NCI-H226 (cell line): Measurements from ENCODE around the gene HINT2.

Source experiments
- DNase-seq: peaks from one replicate; pipeline ENCODE4 v3.0.0-alpha.2; 2015

Gene HINT2

GRCh38 chr9:35840881-35841644 lies 26.2 kb upstream of the HINT2 start:
- no peak for DNase-seq

- no peak for DNase-seq
Observed at GRCh38 chr9:35839926-35840325, 25.1 kb upstream of the HINT2 start.

- no peak for DNase-seq
Observed at GRCh38 chr9:35836595-35836994, 21.8 kb upstream of the HINT2 start.

DNA sequence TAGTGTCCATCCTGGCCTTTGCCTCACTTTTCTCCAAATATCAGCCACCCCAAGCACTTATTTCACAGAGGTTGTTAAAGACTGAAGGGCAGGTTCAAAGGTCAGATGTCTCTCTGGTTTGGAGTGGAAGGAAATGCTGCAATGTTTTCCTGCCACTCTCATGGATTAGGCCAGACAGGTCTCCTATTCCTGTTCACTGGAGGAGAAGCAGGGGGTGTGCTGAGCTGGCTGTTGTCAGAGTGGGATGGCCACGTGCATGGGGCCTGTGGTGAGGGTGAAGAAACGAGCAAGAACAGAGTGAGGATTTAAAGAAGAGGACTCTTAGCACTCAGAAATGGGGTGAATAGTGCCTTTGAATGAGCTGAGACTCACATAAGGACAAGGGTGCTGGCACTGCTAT lies 20.9 kb upstream of the HINT2 start:
- no peak for DNase-seq

- DNase-seq, result no peak
Observed at GRCh38 chr9:35835216-35835632, 20.4 kb upstream of the HINT2 start.

DNA sequence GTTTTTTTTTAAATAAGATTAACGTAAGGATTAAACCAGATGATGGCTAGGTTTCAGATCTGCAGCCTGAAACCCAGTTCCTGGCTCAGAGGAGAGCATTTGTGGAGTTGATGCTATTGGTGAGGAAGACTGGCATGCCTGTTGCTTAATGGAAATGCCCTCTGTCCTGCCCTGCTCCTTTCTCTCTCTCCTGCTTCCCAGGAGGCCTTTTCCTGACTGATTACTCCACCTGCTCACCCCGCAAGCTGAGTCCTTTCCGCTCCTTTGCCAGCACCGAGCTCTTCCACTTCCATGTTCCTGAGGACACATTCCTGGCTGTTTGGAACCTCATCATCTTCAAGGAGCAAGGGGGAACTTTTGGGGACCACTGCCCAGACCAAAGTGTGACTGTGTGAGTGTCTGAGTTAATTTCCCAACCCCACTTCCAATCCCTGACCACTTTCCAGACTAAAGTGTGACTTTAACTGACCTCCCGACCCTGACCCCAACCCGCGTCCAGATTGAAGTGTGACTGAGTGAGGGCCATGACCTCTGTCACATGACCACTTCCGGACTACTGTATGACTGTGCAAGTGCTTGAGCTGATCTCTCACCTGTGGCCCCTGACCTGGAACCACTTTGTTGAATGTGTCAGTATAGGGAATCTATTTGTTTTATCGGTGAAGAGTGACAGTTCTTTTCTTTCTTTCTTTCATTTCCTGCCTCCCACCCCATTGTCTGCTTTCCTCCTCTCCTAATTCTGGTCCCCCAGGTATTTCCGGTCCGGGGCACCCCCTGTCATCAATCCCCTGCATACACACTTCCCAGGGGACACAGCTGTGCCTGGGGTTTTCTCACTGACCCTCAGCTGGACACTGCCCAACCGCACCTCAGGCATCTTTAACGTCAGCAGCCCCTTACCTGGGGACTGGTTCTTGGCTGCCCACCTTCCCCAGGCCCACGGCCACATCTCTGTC lies 19.7 kb upstream of the HINT2 start:
- no peak for DNase-seq

DNA sequence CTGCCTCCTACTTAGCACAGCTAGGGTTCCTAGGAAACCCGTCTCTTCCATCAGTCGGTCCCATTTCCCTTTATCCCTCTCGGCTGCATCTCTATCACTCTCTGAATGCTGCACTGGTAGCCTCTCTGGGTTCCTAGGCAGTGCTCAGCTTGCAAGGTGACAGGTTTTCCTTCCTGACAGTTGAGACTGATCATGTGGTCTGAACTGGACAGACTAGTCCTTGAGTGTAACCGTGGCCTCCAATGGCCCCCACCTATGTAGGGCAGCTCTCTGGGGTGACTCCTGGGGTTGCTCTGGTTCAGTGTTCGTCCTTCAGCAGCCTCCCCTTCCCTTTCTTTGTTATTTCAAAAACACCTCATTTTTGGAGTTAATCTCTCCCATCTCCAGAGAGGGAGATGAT lies 18.0 kb upstream of the HINT2 start:
- no peak for DNase-seq

GRCh38 chr9:35831040-35831439 lies 16.2 kb upstream of the HINT2 start:
- DNase-seq, result no peak

GRCh38 chr9:35829764-35830096 lies 14.9 kb upstream of the HINT2 start:
- DNase-seq, result no peak

- peak; percentile 58 for DNase-seq
Observed at GRCh38 chr9:35829084-35829763, 14.4 kb upstream of the HINT2 start, which contains the start of gene TMEM8B. TSS of gene TMEM8B (plus strand) at chr9:35829228. CDS start at chr9:35829448, 220 bp downstream.

- DNase-seq, result no peak
Observed at GRCh38 chr9:35828716-35829083, 13.9 kb upstream of the HINT2 start, which contains the start of gene FAM221B. TSS of gene FAM221B (minus strand) at chr9:35828732. CDS start at chr9:35826161, 2,571 bp downstream.

GRCh38 chr9:35827486-35827885 lies 12.6 kb upstream of the HINT2 start:
- no peak for DNase-seq

GRCh38 chr9:35826071-35826701 lies 11.3 kb upstream of the HINT2 start:
- DNase-seq, result peak; percentile 24

DNA sequence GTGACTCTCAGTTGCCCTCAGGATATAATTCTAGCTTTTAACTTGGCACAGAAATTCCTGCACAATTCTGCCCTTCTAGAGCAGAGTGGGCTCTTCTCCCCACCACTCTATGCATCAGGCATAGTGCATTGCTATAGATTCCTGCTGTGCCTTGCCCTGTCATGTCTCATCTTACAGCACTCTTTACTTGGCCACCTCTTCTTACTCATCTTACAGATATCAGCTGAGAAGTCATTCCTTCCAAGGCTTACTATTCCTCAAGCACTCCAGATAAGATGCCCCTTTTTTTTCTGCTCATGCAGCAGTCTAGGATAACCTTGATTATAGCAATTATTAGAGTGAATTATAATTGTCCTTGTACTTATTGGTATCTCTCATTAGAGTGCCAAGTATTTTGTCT lies 8.1 kb upstream of the HINT2 start:
- no peak for DNase-seq

DNA sequence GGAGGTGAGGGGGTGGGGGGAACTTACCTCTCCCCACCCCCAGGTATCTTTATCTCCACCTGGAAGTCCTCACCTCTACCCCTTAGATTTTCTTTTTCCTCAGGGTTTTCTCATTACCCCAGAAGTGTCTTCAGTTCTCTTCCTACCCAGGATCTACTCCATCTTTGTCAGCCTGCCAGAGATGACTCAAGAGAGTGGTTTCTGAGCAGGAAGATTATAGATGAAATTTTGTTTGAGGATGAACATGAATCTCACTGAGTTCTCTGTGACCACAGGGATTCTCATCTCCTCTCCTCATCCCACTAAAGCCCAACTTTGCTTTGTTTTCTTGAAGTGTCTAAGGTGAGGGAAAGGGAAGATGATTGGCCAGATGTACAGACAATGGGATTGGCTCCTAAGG lies 5.2 kb upstream of the HINT2 start:
- DNase-seq, result peak; percentile 48

DNA sequence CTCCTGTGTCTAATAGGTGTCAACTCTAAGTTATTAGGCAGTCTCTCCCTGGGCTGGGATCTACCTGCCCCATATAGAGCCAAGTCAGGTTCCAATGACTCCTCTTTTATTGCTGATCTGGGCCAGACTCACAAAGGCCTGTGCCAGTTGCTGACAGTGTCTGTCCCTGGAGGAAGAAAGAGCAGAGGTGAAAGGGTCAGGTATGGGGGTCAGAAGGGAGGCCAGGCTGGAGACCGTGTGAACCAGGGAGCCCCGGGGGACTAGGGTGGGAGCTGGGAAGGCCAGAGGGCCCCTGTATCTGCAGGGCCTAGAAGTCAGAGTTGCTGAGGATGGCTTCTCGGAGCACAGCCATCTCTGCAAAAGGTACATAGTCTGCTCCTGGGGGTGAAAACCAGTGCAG lies 3.5 kb upstream of the HINT2 start:
- DNase-seq, result no peak

GRCh38 chr9:35816708-35817107 lies 1.9 kb upstream of the HINT2 start:
- no peak for DNase-seq

- peak; percentile 24 for DNase-seq
Observed at GRCh38 chr9:35814106-35814840, 569 bp downstream of the HINT2 start.

DNA sequence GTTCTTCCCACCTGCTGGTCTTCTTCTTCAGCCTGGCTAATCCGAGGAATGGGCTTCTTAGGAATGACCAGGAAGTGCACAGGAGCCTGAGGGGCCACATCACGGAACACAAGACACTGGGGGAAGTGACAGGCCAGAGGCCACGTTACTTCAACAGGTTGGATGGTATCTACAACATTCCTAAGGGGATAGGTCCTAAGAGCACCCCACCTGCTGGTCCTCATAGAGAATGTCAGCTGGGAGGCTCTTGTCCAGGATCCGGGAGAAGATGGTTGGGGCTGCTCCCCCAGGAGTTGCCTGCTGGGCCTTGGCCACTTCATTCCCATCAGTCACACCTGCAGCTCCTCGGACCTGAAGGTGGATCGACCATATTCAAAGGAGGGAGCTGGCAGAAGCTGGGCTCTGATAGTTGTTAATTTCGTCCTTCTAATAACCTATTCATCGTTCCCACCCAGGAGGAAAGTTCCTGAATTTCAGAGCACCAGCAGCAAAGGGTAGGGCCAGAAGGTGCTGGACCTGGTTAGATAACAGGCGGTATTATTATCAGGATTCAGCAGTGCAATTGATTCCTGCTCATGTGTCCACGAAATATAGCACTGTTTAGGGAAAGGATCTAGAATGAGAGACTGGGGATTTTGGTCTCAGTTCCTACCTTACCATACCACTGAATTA lies 1.3 kb downstream of the HINT2 start:
- no peak for DNase-seq

DNA sequence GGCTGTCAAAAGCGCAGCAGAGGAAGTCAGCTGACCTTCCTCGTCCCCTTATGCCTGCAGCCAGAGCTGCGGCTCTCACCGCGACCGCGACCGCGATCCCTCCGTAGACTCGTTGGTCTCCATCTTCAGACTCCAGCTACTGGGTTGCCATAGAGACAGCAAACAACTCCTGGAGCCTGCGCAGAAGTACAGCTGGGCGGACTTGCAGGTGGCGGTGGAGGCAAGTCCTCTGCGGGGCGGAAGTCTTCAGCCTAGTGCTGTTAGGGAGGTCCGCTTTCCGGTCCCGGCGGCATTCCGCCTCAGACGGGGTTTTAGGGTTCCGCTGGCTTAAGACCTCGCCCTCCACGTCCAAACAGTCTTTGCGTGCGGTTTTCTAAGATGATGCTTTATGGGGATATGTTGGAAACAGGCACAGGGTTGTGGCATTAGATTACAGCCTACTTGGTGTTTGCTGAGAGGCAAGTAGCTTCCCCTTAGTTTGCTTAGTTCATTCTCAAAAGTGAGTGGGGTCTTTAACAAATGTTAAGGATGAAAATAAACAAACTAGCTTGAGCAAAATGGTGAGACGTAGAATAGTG lies 2.7 kb downstream of the HINT2 start, which contains the start of gene SPAG8:
Gene SPAG8, minus strand, starts transcription at position 238 of the 578 bp plus-strand sequence. Its CDS starts 115 bp downstream, at position 123.
- peak; percentile 88 for DNase-seq
